AG08395 (cell line): ENCODE data around the gene TRPV3.

Experiments used
- DNase-seq: peaks from one replicate; pipeline ENCODE4 v3.0.0; 2012; ENCODE audit warnings: mixed read lengths, low spot score

Gene TRPV3

DNA sequence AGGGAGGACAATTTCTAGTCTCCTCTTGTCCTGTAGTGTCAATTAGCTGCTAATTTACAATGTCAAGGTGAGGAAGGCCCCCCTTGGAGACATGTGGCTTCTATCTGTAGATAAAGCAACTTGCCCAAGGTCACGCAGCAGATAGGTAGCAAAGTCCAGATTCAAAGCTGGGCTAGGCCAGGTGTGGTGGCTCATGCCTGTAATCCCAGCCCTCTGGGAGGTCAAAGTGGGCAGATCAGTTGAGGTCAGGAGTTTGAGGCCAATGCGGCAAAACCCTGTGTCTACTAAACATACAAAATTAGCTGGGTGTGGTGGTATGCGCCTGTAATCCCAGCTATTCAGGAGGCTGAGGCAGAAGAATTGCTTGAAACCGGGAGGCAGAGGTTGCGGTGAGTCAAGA, 11.1 kb downstream of the TRPV3 start:
- no peak for DNase-seq

DNA sequence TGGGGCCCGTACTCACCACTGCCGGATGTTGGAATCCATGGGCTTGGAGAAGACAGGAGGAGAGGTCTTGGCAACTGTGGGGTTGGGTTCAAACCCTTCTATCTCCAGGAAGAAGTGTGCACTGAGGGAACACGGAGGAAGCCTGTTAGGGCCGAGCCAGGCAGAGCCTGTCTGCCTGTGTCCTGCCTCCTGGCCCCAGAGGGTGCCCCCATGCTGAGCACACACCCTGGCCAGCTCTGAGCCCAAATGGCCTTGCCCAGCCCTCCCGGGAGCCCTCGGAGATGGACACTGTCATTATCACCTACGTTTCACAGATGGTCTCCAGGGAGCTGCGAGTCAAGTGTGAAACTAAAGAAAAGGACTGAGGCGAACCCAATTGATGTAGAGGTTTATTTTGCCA, 12.5 kb downstream of the TRPV3 start:
- no peak for DNase-seq

DNA sequence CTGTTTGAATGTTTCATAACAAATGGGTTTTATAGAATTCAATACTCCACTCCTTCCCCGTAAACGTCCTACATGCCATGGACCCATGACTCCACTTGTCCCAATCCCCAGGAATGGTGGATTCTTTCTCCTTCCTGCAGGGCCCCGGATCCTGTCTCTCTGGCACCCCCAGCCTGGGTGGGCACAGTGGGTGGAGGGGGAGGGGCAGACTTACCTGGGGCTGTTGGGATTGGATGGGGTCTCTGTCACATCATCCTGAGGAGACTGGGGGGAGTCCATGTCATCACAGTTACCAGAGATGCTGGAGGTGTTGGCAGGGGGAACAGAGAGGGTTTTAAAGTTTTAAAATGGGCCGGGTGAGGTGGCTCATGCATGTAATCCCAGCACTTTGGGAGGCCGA, 13.2 kb downstream of the TRPV3 start:
- DNase-seq, result no peak

DNA sequence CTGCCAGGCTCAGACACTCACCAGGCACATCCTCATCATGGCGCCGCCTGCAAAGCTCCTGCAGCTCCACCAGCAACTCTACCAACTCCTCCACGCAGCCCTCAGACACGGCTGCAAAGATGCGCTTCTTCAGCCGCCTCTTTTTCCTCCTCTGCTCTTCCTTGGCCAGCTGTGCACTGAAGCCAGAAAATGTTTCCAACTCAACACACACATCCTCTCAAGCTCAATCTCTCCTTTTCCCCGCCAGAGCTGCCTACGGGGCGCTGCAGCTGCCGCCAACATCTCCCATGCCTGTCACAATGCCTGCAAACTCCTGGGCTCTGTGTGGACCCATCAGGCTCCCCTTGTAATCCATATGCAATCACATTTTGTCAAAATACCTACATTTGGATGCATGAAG, 14.2 kb downstream of the TRPV3 start:
- no peak for DNase-seq

DNA sequence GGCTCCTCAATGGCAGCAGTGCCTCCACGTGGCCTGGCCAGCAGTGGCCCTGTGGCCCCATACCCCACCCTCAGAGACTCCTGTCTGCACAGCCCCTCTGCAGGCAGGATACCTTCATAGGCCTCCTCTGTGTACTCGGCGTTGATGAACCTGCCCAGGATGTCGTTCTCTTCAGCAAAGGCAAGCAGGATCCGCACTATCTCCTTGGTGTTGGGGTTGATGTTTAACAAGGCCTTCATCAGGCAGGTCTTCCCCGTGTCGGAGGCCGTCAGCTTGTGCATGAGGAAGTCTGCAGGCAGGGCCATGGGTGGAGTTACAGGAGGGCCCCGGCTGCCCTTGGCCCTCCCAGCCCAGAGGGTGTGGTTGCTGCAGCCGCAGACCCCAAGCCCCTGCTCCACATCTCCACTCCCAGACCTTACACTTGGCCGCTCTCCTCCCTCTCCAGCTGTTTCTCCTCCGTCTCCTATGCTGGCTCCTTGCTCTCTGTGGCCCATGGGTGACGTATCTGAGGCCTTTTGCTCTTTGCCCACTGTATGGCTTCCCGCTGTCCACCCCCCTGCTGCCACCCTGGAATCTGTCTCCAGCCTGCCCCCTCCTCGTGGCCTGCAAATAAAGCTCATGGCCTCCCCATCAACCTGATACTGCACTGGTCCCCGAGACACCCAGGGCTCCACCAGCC, 15.1 kb downstream of the TRPV3 start:
- no peak for DNase-seq

DNA sequence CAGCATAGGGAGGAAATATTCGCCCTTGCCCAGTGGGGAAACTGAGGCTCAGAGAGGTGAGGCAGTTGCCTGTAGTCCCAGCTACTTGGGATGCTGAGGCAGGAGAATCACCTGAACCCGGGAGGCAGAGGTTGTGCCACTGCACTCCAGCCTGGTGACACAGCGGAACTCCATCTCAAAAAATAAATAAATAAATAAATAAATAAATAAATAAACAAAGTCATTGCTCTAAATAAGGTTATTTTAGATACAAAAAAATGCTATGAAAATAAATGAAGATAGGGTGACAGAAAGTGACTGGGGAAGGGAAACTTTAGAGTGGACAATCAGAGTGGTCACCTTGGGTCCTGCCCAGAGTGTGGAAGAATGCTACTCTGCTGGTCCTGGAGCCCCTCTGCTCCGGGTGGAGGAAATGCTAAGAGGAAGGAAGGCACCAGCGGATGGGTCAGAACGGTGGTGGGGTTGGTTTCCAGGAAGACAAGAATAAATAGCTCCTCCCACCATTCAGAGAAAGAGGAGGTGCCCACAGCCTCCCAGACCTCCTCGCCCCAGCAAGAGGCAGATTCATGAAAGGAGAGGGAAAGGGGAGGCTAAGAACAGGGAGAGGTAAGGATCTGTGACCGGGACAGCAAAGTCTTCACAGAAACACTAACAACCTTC, 17.6 kb downstream of the TRPV3 start:
- DNase-seq, result no peak

- DNase-seq, result no peak
These were observed 20.9 kb downstream of the TRPV3 start for GRCh38 chr17:3536716-3537115.

GRCh38 chr17:3535253-3535995, 22.2 kb downstream of the TRPV3 start:
- DNase-seq, result peak; percentile 89

DNA sequence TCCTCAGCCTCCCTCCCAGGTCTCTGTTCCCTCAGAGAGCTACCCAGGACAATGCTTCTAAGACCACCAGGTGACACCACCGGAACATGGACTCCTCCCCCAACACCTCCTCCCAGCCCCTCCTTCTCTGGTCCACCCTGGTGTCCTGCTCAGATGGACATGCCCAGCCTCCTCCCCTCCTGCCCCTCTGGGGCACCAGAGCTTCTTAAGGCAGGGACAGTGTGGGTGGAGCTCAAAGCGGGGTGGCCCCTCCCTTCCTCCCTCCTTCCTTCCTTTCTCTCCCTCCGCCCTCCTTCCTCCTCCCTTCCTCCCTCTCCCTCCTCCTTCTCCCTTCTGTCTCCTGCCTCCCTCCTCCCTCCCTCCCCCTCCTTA, 22.7 kb downstream of the TRPV3 start:
- DNase-seq, result peak; percentile 50

- DNase-seq, result no peak
These were observed 23.9 kb downstream of the TRPV3 start for GRCh38 chr17:3533752-3534151.

- DNase-seq, result no peak
These were observed 24.8 kb downstream of the TRPV3 start for GRCh38 chr17:3532859-3533142.

DNA sequence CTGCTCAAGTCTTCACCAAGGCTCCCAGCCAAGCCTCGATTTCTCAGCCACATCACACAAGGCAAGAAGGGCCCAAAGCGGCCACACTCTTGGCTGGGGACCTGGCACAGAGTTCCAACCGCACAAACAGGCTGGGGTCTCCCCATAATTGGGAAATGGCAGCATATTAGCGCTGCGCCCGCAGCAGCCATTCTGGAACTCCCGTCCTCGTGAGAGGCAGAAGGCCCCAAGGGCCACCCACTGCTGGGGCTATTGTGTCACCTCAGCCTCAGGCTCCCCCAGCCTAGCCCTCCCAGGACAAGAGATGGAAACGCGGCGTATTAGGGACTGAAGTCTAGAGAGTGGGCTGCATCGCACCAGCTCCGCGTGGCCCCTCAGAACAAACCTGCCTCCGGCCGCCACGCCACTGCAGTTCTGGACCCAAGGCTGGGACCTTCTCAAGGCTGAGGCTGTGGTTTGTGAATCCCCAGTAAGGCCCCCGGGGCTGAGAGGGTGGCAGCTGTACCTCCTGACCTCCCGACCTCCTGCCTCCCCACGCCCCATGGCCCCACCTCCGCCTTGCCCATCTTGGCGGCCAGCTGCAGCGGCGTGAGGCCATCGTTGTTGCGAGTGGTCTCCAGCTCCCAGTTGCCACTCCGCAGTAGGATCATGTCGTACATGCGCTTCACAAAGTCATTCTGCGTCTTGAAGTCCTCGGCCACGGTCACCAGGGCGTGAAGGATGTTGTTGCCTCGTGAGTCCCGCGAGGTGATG, 25.3 kb downstream of the TRPV3 start:
- no peak for DNase-seq

- no peak for DNase-seq
These were observed 26.1 kb downstream of the TRPV3 start for GRCh38 chr17:3531266-3532101.

- peak; percentile 62 for DNase-seq
These were observed 27.5 kb downstream of the TRPV3 start for GRCh38 chr17:3529817-3530741.

- DNase-seq, result peak; percentile 30
These were observed 28.6 kb downstream of the TRPV3 start for GRCh38 chr17:3528880-3529511.

DNA sequence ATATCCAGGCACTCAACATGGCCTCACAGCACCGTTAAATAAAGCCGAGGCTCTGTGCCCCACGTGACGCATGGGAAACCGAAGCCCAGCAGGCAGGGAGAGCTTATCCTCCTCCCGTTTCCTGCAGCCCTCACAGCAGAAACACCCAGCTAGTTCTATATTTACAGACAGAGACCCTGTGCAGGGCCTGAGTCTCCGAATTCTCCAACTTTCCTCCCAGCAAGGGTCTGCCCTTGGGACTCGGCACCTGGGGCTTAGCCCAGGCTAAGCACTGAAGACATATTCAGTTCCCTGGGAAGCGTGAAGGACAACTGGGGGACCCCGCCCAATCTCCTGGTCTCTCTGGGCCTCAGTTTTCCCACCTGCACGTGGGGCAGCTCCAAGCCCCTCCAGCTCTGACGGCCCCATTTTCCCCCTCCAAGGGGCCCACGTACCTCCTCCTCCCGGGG, 29.2 kb downstream of the TRPV3 start:
- DNase-seq, result no peak

DNA sequence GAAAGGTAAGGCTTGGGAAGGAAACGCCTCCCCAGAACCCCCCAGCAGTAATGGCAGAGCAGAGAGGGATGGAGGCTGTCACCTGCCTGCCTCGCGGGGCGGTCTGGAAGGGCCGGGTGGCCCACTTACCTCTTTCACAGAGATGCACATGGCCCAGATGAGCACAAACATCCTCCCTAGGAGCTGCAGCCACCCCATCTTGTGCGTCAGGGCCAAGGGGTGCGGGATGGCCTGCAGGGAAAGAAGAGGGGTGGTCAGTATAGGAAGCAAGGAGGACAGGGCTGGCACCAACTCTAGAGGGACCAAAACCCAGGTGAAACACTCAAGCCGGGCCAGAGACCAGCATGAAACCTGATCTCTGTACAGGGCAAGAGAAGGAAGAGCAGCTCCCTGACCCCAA, 29.7 kb downstream of the TRPV3 start:
- no peak for DNase-seq

DNA sequence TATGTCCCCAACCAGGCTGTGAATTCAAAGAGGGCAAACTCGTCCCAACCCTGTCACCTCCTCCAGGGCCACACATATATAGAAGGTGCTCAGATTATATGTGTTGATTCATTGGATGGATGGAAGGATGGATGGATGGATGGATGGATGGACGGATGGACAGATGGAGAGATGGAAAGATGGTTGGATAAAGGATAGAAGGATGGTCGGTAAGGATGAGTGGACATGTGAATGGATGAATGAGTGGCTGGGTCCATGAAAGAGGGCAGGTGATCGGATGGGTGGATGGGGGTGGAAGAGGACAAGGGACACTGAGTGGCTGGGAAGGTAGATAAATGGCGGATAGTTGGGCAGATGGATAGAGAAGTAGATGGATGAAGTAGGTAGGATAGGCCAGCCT, 30.1 kb downstream of the TRPV3 start:
- no peak for DNase-seq

GRCh38 chr17:3526971-3527370, 30.6 kb downstream of the TRPV3 start:
- DNase-seq, result no peak

DNA sequence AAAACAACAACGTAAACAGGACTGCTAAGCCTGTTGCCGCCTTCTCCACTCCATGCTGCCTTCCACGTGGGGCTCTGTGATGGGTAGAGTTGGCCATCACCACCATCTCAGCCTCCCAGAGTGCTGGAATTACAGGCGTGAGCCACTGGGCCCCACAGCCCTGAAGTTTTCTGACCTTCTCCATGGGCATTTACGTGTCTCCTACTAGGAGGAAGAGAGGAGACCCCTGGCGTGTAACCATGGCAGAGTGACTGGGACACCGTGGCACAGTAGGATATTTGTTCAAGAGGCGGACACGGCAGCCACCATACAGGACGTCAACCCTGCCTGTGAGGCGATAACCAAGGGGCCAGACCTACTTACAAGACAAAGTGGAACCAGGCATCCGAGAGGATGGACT, 31.1 kb downstream of the TRPV3 start:
- DNase-seq, result no peak
